ENCODE data around the gene MSI2. TPM values are rescaled to one million over a fixed set of nuclear protein-coding genes. Genes with fewer than 3 reads are reported as not detected.

Gene MSI2
- total RNA-seq, 2 experiments from 2014 or later = 65.7 to 71.9 TPM

DNA sequence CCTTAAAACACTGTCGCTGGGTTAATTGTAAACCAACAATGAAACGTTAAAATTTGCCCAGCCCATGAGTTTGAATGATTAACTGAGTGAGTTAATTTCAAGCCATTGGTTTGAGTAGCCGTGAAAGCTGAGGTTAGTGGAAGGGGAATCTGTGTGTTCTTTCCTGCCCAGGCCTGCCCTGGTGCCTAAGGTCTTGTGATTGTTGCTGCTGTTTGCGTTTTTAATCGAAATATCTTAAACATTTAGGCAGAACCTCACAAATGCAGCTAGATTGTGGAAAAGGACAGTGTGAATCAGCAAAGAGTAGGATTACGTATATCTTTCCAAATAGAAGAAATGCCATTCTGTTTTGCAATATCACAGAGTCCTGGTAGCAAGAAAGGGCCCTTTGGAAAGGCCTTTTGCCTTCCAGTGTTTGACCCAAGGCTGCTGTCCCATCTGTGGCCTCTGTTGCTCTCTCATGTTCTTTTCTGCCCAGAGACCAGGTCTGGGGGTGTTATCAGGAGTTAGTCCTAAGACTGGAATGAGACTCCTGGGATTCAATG is 113.8 kb downstream of the MSI2 start:
- POLR2A ChIA-PET = no interaction called here
- intact Hi-C loops (cut with micrococcal nuclease) = no loop called here
- Mint-ChIP-seq H3K27me3 (no peaks in the 10 kb centered on the region), H3K36me3 (peaks cover 15% of the 10 kb centered on the region), H3K9me3 (peaks cover 4% of the 10 kb centered on the region), H3K4me1 (ENCODE audit: low read depth) (peaks cover 26% of the 10 kb centered on the region), H3K4me3 (no peak overlapping the region), H3K27ac (no peak overlapping the region)
- CTCF ChIA-PET = interaction anchor here (1.1 kb wide), 1 partner anchor 126 kb away, joined by 4 read pairs; no protein-coding TSS in a partner anchor
- no peak for DNase-seq

GRCh38 chr17:57370619-57371018 is 114.3 kb downstream of the MSI2 start:
- POLR2A ChIA-PET = no interaction called here

DNA sequence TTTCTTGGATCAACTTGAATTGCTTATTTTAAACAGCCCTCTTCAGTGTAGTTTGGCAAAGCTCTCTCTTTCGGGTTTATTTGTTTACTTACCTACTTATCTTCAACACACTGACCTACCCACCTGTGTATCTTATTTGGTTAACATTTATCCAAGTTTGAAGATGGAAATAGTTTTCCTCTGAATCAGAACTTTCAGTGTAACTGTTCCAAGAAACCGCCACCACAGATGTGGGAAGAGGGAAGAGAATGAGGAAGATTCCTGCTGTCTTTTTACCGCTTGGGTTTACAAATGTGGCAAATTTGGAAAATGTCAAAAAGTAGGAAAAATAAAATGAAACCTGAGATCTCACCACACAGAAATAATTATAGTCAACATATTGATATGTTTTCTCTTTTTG is 115.8 kb downstream of the MSI2 start:
- intact Hi-C loops (cut with micrococcal nuclease) = no loop called here
- POLR2A ChIA-PET = no interaction called here
- no peak for DNase-seq
- CTCF ChIA-PET = interaction anchor here (1.8 kb wide), 1 partner anchor 129 kb away, joined by 5 read pairs; no protein-coding TSS in a partner anchor
- H3K4me3 Mint-ChIP-seq = no peak overlapping the region
- peaks cover 19% of the 10 kb centered on the region for H3K4me1 Mint-ChIP-seq (ENCODE audit: low read depth)
- peaks cover 4% of the 10 kb centered on the region for H3K9me3 Mint-ChIP-seq
- peaks cover 17% of the 10 kb centered on the region for H3K36me3 Mint-ChIP-seq
- H3K27ac Mint-ChIP-seq = no peak overlapping the region
- H3K27me3 Mint-ChIP-seq = no peaks in the 10 kb centered on the region

More at GRCh38 chr17:57370619-57371018, 114.3 kb downstream of the MSI2 start:
- Mint-ChIP-seq H3K27me3 (no peaks in the 10 kb centered on the region), H3K36me3 (peaks cover 15% of the 10 kb centered on the region), H3K4me3 (no peak overlapping the region), H3K27ac (no peak overlapping the region), H3K9me3 (peaks cover 4% of the 10 kb centered on the region), H3K4me1 (ENCODE audit: low read depth) (peaks cover 26% of the 10 kb centered on the region)
- CTCF ChIA-PET = no interaction called here
- intact Hi-C loops (cut with micrococcal nuclease) = no loop called here
- DNase-seq = no peak

DNA sequence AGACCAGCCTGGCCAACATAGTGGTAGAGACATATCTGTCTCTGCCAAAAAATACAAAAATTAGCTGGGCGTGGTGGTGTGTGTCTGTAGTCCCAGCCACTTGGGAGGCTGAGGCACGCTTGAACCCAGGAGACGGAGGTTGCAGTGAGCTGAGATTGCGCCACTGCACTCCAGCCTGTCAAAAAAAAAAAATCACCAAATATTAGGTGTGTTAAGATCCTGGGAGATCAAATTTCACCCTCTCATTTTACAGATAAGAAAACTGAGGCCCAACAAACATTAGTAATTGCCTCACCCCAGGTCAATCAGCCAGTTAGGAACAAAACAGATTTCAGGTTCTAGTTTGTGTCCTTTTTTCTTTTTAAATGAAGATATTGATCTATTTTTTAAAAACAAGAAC is 116.7 kb downstream of the MSI2 start:
- Mint-ChIP-seq H3K27me3 (no peaks in the 10 kb centered on the region), H3K9me3 (peaks cover 4% of the 10 kb centered on the region), H3K27ac (no peak overlapping the region), H3K36me3 (peaks cover 17% of the 10 kb centered on the region), H3K4me3 (no peak overlapping the region), H3K4me1 (ENCODE audit: low read depth) (peaks cover 17% of the 10 kb centered on the region)
- no peak for DNase-seq
- ChIA-PET CTCF (interaction anchor here (1.0 to 1.8 kb wide), 2 partner anchors 130 to 366 kb away, joined by 3 to 5 read pairs; no protein-coding TSS in a partner anchor), POLR2A (no interaction called here)
- intact Hi-C loops (cut with micrococcal nuclease) = no loop called here

DNA sequence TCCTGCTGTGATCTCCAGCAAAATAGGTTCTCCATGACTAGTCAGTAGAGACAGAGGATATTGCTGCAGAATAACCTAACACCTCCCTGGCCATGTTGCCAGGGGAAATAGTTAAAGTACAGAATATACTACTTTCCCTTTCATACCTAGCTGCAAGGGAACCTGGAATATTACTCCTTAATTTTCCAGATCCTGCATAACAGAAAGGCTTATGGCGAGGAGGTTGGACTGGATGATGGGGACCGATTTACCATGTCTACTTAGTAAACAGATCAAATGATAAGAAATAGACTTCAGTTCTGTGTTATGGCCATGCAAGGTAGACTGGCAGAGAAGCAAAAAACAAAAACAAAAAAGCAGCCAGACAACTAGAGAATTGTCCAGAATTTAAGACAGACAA is 117.4 kb downstream of the MSI2 start:
- no peak overlapping the region for H3K27ac Mint-ChIP-seq
- no peak overlapping the region for H3K4me3 Mint-ChIP-seq
- peaks cover 16% of the 10 kb centered on the region for H3K4me1 Mint-ChIP-seq (ENCODE audit: low read depth)
- ChIA-PET POLR2A (no interaction called here), CTCF (interaction anchor here (1.0 kb wide), 1 partner anchor 366 kb away, joined by 3 read pairs; no protein-coding TSS in a partner anchor)
- H3K36me3 Mint-ChIP-seq = peaks cover 18% of the 10 kb centered on the region
- no peaks in the 10 kb centered on the region for H3K27me3 Mint-ChIP-seq
- intact Hi-C loops (cut with micrococcal nuclease) = no loop called here
- DNase-seq = no peak
- H3K9me3 Mint-ChIP-seq = peaks cover 4% of the 10 kb centered on the region

DNA sequence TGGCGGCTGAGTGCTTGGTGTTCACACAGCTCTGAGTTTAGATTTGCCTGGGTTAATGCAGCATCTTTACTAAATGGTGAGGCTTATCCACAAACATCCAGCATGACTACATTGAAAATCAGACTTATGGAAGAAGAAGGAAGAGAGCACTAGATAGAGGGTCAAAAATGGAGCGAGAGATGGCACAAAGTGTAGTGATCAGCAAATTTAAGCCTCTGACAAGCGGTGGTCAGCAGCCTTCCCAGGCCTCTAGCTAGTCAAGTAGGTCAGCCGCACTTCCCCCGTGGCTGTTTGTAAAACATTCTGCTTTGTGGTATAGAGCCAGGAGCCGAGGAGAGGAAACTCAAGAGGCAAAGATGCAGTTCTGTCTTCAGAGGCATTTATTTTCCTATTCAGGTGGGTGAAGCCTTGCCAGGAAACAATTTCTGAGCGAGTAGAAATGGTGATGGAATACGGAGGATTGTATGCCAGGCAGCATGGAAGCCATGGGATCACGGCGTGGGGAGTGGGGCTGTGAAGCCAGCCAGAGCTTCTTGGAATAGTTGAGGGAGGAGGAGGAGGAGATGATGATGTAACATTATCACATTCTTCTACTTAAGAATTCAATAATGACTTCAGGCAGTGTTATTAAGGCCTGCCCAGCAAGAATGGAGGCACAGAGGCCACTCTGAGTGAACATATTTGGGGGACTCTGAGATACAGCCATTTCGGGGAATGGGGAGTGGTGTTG is 118.9 kb downstream of the MSI2 start:
- Mint-ChIP-seq H3K9me3 (peaks cover 4% of the 10 kb centered on the region), H3K36me3 (peaks cover 20% of the 10 kb centered on the region), H3K4me3 (no peak overlapping the region), H3K27ac (no peak overlapping the region), H3K27me3 (no peaks in the 10 kb centered on the region), H3K4me1 (ENCODE audit: low read depth) (peaks cover 14% of the 10 kb centered on the region)
- DNase-seq = no peak
- intact Hi-C loops (cut with micrococcal nuclease) = no loop called here
- POLR2A ChIA-PET = no interaction called here
- CTCF ChIA-PET = interaction anchor here (1.0 kb wide), 1 partner anchor 132 kb away, joined by 6 read pairs; no protein-coding TSS in a partner anchor

GRCh38 chr17:57375770-57376225 is 119.5 kb downstream of the MSI2 start:
- CTCF ChIA-PET = interaction anchor here (1.0 kb wide), 1 partner anchor 132 kb away, joined by 6 read pairs; no protein-coding TSS in a partner anchor
- H3K36me3 Mint-ChIP-seq = peaks cover 20% of the 10 kb centered on the region
- no peaks in the 10 kb centered on the region for H3K27me3 Mint-ChIP-seq
- H3K4me3 Mint-ChIP-seq = no peak overlapping the region
- H3K4me1 Mint-ChIP-seq (ENCODE audit: low read depth) = peaks cover 14% of the 10 kb centered on the region
- no peak for DNase-seq
- POLR2A ChIA-PET = no interaction called here
- intact Hi-C loops (cut with micrococcal nuclease) = no loop called here
- no peak overlapping the region for H3K27ac Mint-ChIP-seq
- H3K9me3 Mint-ChIP-seq = peaks cover 4% of the 10 kb centered on the region

DNA sequence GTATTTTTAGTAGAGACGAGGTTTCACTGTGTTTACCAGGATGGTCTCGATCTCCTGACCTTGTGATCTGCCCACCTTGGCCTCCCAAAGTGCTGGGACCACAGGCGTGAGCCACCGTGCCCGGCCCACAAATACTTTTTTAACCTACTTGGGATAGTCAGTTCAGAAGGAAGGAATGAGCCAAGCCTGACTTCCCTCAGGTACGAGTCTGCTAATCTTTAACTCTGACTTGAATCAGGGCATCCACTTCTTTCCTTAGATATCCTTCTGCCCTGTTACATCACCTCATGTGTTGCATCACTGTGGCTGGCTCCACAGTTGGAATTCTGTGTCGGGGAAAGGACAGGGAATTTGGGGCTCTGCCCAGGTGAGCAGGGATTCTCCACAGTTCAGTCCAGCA is 120.8 kb downstream of the MSI2 start:
- POLR2A ChIA-PET = no interaction called here
- Mint-ChIP-seq H3K4me1 (ENCODE audit: low read depth) (peaks cover 14% of the 10 kb centered on the region), H3K27me3 (no peaks in the 10 kb centered on the region), H3K36me3 (peaks cover 23% of the 10 kb centered on the region), H3K4me3 (no peak overlapping the region), H3K27ac (no peak overlapping the region), H3K9me3 (peaks cover 5% of the 10 kb centered on the region)
- intact Hi-C loops (cut with micrococcal nuclease) = no loop called here
- CTCF ChIA-PET = no interaction called here
- DNase-seq = no peak

DNA sequence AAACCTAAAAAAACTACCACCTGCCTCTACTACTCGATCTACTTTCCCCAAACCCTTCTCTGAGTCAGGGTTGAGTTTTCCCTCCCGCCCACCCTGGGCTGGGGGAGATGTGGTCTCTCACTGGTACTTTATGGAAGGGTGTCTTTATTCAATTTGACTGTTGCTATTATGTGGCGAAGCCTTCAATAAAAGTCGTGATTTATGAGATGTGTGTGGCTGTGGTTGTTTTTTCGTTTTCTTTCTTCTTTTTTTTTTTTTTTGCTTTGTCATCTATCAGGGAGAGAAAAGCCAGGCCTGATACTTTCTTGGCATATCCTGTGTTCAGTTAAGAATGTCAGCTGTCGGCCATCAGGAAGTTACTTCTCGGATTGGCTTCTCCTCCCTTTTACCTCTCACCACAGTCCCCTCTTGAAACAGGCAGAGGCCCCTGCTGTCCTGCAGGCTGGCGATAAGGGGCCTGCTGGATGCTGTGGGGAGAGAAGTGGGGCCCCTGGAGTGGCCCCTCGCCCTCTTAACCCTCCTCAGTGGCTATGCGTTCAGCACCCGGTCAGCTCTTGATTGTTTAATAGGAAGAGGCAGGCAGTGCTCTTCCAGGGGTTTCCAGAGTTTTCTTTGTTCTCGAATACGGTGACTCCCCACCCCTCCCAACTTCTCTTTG is 123.0 kb downstream of the MSI2 start:
- ChIA-PET POLR2A (no interaction called here), CTCF (no interaction called here)
- H3K4me3 Mint-ChIP-seq = no peak overlapping the region
- peak; percentile 51 for DNase-seq
- H3K36me3 Mint-ChIP-seq = peaks cover 20% of the 10 kb centered on the region
- intact Hi-C loops (cut with micrococcal nuclease) = no loop called here
- H3K4me1 Mint-ChIP-seq (ENCODE audit: low read depth) = peaks cover 14% of the 10 kb centered on the region
- no peaks in the 10 kb centered on the region for H3K27me3 Mint-ChIP-seq
- H3K27ac Mint-ChIP-seq = peak overlapping the region; percentile 26
- H3K9me3 Mint-ChIP-seq = peaks cover 15% of the 10 kb centered on the region

DNA sequence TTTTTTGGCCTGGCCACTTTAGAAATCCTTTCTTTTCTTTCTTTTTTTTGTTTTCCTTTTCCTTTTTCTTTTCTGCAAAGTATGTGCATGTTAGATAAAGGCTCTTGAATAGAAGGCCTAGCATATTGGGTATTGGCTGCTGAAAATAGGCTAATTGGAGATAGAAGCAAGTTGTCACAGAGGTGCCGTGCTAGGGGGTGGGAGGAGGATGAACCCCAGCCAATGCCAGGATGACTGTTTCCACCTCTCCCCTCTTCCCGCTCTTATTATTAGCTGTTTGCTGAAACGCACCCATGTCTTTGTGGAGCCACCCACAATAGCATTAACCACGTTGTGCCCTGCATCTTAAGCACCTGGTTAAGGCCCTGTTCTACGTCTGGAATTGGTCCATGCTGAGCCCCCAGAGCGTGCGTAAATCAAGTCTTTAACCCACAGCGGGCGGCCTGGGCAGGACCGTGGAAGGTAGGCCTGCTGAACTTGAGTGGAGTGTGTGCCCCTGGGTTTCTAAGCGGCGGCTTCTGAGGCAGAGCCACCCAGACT is 123.6 kb downstream of the MSI2 start:
- POLR2A ChIA-PET = no interaction called here
- intact Hi-C loops (cut with micrococcal nuclease) = no loop called here
- CTCF ChIA-PET = no interaction called here
- no peak overlapping the region for H3K27ac Mint-ChIP-seq
- peaks cover 26% of the 10 kb centered on the region for H3K36me3 Mint-ChIP-seq
- peaks cover 20% of the 10 kb centered on the region for H3K9me3 Mint-ChIP-seq
- H3K4me1 Mint-ChIP-seq (ENCODE audit: low read depth) = peaks cover 14% of the 10 kb centered on the region
- H3K27me3 Mint-ChIP-seq = no peaks in the 10 kb centered on the region
- no peak for DNase-seq
- no peak overlapping the region for H3K4me3 Mint-ChIP-seq

DNA sequence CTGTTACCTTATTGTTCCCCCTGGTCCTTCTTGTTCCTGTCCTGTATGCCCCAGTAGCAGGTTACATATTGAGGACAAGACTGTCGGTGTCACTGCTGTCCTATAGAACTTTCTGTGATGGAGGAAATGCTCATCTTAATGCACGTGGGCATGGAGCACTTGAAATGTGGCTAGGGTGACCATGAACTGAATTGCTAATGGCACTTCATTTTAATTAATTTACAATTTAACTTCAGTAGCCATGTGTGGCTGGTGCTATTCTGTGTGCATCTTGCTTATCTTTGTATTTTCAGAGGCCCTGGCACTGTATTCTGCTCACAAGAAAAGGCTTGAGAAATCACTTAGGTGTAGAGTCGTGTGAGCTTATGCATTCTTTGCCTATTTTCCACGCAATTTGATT is 125.2 kb downstream of the MSI2 start:
- Mint-ChIP-seq H3K27ac (no peak overlapping the region), H3K36me3 (peaks cover 37% of the 10 kb centered on the region), H3K4me3 (no peak overlapping the region), H3K4me1 (ENCODE audit: low read depth) (peaks cover 14% of the 10 kb centered on the region), H3K27me3 (no peaks in the 10 kb centered on the region), H3K9me3 (peaks cover 34% of the 10 kb centered on the region)
- intact Hi-C loops (cut with micrococcal nuclease) = no loop called here
- no peak for DNase-seq
- ChIA-PET POLR2A (no interaction called here), CTCF (no interaction called here)

DNA sequence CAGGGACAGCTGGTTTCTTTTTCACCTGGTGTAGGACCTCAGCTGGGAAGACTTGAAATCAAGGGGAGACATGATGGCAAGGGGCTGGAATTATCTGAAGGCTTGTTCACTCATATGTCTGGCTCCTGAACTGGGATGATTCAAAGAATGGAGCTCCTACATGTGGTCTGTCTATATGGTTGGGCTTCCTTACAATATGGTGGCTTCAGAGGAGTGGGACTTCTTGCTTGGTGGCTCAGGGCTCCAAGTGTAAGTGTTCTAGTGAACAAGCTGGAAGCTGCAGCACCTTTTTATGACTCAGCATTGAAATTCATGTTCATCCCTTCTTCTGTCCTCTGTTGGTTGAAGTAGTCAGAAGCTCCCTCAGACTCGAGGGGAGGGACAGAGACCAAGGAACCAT is 127.9 kb downstream of the MSI2 start:
- Mint-ChIP-seq H3K27me3 (no peaks in the 10 kb centered on the region), H3K4me3 (no peak overlapping the region), H3K9me3 (peaks cover 53% of the 10 kb centered on the region), H3K36me3 (peaks cover 51% of the 10 kb centered on the region), H3K4me1 (ENCODE audit: low read depth) (peaks cover 6% of the 10 kb centered on the region), H3K27ac (no peak overlapping the region)
- ChIA-PET POLR2A (no interaction called here), CTCF (no interaction called here)
- intact Hi-C loops (cut with micrococcal nuclease) = no loop called here
- no peak for DNase-seq

Data from activated CD4-positive, alpha-beta memory T cell treated with anti-CD3 and anti-CD28 coated beads for 36 hours (primary cell).